Activated naive CD8-positive, alpha-beta T cell treated with anti-CD3 and anti-CD28 coated beads, Interleukin-2, amount 50 U/mL, for 24 hours (primary cell): ENCODE results near the gene REL.

Experiments used
- ATAC-seq: fragments of 150-1000 bp; cut with Tn5 transposase; one replicate; pipeline ENCODE4 v1.10.0; 2021
- DNase-seq: peaks from one replicate; pipeline ENCODE4 v3.0.0; 2021
- H3K27ac Mint-ChIP-seq: one replicate; pipeline ENCODE4 v1.8.0; 2021; ENCODE audit warnings: mild to moderate bottlenecking, mixed read lengths
- H3K27me3 Mint-ChIP-seq: one replicate; pipeline ENCODE4 v1.8.0; 2021; ENCODE audit warnings: mixed read lengths
- H3K36me3 Mint-ChIP-seq: one replicate; pipeline ENCODE4 v1.8.0; 2021; ENCODE audit warnings: low read depth, mixed read lengths
- H3K4me1 Mint-ChIP-seq: one replicate; pipeline ENCODE4 v1.8.0; 2021; ENCODE audit warnings: mixed read lengths
- H3K4me3 Mint-ChIP-seq: one replicate; pipeline ENCODE4 v1.8.0; 2021; ENCODE audit warnings: mild to moderate bottlenecking, moderate library complexity, mixed read lengths
- H3K9me3 Mint-ChIP-seq: one replicate; pipeline ENCODE4 v1.8.0; 2021; ENCODE audit warnings: mixed read lengths

The REL gene

GRCh38 chr2:60957643-60958042, 76.3 kb downstream of the REL start:
- Mint-ChIP-seq H3K4me3 (no peak overlapping the region), H3K27ac (no peak overlapping the region), H3K36me3 (peaks cover 19% of the 10 kb centered on the region), H3K9me3 (no peaks in the 10 kb centered on the region), H3K27me3 (no peaks in the 10 kb centered on the region), H3K4me1 (peaks cover 8% of the 10 kb centered on the region)
- DNase-seq, result no peak
- ATAC-seq, result no peak

- Mint-ChIP-seq H3K36me3 (peaks cover 12% of the 10 kb centered on the region), H3K9me3 (no peaks in the 10 kb centered on the region), H3K4me3 (no peak overlapping the region), H3K27me3 (no peaks in the 10 kb centered on the region), H3K4me1 (peaks cover 8% of the 10 kb centered on the region), H3K27ac (no peak overlapping the region)
- DNase-seq (no peak), ATAC-seq (no peak)
Observed at GRCh38 chr2:60958361-60958760, 77.0 kb downstream of the REL start.

DNA sequence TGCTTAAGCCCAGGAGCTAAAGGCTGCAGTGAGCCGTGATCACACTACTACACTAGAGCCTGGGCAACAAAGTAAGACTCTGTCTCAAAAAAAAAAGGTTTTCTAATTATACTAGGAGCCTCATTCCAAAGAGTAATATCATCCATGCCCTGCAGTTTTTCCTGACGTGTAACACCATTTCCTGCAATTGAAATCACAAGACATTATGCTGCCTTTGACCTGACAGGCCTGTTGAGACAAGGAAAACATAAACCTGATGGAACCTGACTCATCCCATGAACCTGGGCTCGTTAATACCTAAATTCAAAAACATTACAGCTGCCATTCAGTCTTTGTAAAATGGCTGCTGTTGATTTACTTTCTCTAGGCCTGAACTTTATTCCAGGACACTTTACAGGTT, 77.4 kb downstream of the REL start:
- peaks cover 6% of the 10 kb centered on the region for H3K4me1 Mint-ChIP-seq
- no peak for DNase-seq
- no peak overlapping the region for H3K27ac Mint-ChIP-seq
- no peak overlapping the region for H3K4me3 Mint-ChIP-seq
- H3K36me3 Mint-ChIP-seq, result peaks cover 7% of the 10 kb centered on the region
- no peak for ATAC-seq
- no peaks in the 10 kb centered on the region for H3K9me3 Mint-ChIP-seq
- no peaks in the 10 kb centered on the region for H3K27me3 Mint-ChIP-seq

GRCh38 chr2:60959501-60959900, 78.1 kb downstream of the REL start:
- no peaks in the 10 kb centered on the region for H3K27me3 Mint-ChIP-seq
- H3K27ac Mint-ChIP-seq, result no peak overlapping the region
- H3K36me3 Mint-ChIP-seq, result peaks cover 6% of the 10 kb centered on the region

DNA sequence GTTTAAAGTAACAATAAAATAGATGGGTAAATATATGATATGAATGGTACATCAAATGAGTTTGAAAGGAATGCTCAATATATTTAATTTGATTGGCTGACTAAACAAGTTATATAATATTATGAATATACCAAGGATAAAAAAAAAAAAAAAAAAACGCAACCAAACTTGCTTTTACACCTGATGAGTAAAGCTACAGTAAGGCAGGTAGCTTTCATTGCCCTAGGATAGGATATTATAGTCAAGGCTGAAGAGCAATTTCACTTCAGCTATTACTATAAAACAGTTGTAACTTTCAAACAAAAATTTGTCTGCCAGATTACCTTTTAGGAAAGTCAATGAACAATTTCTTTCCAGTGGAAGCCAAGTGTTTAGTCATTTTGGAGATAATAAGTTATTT, 79.3 kb downstream of the REL start:
- Mint-ChIP-seq H3K4me1 (peaks cover 19% of the 10 kb centered on the region), H3K4me3 (no peak overlapping the region), H3K27me3 (no peaks in the 10 kb centered on the region), H3K27ac (no peak overlapping the region), H3K36me3 (peaks cover 8% of the 10 kb centered on the region), H3K9me3 (no peaks in the 10 kb centered on the region)
- ATAC-seq (no peak), DNase-seq (no peak)

More at GRCh38 chr2:60959501-60959900, 78.1 kb downstream of the REL start:
- DNase-seq (no peak), ATAC-seq (no peak)
- H3K4me1 Mint-ChIP-seq, result peaks cover 7% of the 10 kb centered on the region
- no peaks in the 10 kb centered on the region for H3K9me3 Mint-ChIP-seq
- no peak overlapping the region for H3K4me3 Mint-ChIP-seq

DNA sequence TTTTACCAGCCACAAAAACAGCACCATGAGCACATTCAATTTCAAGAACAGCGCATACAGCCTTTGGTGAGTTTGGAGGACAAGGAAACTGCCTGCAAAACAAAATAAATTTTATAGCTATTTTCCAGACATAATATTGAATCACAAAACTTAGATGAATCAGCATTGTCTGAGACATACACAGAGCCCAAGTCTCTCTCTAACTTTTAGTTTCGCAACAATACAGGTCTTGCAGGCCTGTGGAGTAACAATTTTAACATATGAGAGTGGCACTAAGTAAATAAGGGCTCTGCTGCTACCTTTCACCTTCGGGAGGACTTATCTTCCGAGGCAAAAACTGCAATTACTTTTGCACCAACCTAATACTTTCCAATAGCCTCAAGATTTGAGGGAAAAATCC, 80.1 kb downstream of the REL start:
- no peak overlapping the region for H3K27ac Mint-ChIP-seq
- peaks cover 8% of the 10 kb centered on the region for H3K36me3 Mint-ChIP-seq
- H3K4me3 Mint-ChIP-seq, result no peak overlapping the region
- DNase-seq, result no peak
- no peaks in the 10 kb centered on the region for H3K9me3 Mint-ChIP-seq
- no peak for ATAC-seq
- no peaks in the 10 kb centered on the region for H3K27me3 Mint-ChIP-seq
- peaks cover 25% of the 10 kb centered on the region for H3K4me1 Mint-ChIP-seq

DNA sequence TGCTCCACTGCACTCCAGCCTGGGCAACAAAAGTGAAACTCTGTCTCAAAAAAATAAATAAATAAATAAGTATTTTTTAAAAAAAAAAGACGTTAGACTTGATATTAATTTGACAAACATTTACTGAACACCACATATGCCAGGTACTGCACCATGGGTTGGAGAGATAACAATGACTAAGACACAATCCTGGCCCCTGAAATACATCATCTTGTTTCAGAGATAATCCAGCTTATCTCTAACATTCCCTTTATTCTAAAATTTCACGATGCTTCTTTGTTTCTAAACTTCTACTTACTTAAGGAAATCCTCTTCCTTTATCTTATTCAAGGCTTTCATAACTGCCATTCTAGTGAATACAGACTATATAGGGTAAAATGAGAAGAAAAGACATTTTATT, 81.2 kb downstream of the REL start:
- DNase-seq, result no peak
- no peak for ATAC-seq
- no peak overlapping the region for H3K27ac Mint-ChIP-seq
- no peaks in the 10 kb centered on the region for H3K27me3 Mint-ChIP-seq
- H3K4me3 Mint-ChIP-seq, result no peak overlapping the region
- peaks cover 36% of the 10 kb centered on the region for H3K4me1 Mint-ChIP-seq
- peaks cover 8% of the 10 kb centered on the region for H3K36me3 Mint-ChIP-seq
- no peaks in the 10 kb centered on the region for H3K9me3 Mint-ChIP-seq

GRCh38 chr2:60963190-60963589, 81.8 kb downstream of the REL start:
- Mint-ChIP-seq H3K36me3 (peaks cover 8% of the 10 kb centered on the region), H3K4me1 (peaks cover 42% of the 10 kb centered on the region), H3K9me3 (no peaks in the 10 kb centered on the region), H3K27ac (no peak overlapping the region), H3K4me3 (no peak overlapping the region), H3K27me3 (no peaks in the 10 kb centered on the region)
- ATAC-seq, result no peak
- no peak for DNase-seq

DNA sequence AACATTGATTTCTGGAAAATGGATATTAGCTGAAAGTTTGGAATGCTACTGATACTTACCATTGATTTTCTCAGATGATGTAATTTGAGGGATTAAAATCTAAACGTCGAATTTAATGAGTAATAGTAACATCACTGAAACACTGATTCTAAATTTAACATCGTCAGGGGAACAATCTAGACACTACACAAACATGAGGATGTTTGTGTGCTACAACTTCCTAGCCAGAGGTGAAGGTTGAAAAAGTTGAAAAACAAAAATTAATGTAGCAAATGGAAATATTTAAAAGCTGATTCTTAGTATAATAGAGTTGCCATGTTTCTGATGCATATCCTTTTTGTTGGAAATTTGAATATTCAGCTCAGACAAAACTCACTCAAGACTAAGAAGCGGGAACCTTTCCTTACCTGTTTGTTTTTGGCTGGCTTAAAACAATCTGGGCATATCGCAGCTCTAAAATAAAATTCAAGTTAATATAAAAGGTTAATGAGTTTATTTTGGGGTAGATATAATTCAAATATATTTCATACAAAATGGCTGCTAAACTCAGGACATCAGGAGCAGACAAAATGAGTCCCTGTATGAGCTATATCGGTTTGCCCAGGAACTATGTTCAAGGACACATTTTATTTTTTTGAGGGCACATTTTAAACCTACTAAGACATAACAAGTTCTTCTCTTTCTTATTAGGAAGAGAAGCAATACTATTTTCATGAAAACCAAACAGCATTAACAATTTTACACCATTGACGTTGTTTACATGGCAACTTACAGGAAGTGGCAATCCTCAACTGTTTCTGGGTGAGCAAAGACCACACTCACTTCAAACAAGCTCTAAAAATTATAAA, 83.5 kb downstream of the REL start:
- Mint-ChIP-seq H3K27me3 (no peaks in the 10 kb centered on the region), H3K27ac (peak overlapping the region; percentile 38), H3K9me3 (no peaks in the 10 kb centered on the region), H3K36me3 (peaks cover 6% of the 10 kb centered on the region), H3K4me1 (peaks cover 50% of the 10 kb centered on the region), H3K4me3 (no peak overlapping the region)
- DNase-seq, result no peak
- no peak for ATAC-seq

- DNase-seq (no peak), ATAC-seq (no peak)
- H3K36me3 Mint-ChIP-seq, result peaks cover 6% of the 10 kb centered on the region
- H3K4me3 Mint-ChIP-seq, result no peak overlapping the region
- no peaks in the 10 kb centered on the region for H3K9me3 Mint-ChIP-seq
- H3K27me3 Mint-ChIP-seq, result no peaks in the 10 kb centered on the region
- H3K4me1 Mint-ChIP-seq, result peaks cover 50% of the 10 kb centered on the region
- H3K27ac Mint-ChIP-seq, result peak overlapping the region; percentile 38
Observed at GRCh38 chr2:60965499-60965785, 84.1 kb downstream of the REL start.

DNA sequence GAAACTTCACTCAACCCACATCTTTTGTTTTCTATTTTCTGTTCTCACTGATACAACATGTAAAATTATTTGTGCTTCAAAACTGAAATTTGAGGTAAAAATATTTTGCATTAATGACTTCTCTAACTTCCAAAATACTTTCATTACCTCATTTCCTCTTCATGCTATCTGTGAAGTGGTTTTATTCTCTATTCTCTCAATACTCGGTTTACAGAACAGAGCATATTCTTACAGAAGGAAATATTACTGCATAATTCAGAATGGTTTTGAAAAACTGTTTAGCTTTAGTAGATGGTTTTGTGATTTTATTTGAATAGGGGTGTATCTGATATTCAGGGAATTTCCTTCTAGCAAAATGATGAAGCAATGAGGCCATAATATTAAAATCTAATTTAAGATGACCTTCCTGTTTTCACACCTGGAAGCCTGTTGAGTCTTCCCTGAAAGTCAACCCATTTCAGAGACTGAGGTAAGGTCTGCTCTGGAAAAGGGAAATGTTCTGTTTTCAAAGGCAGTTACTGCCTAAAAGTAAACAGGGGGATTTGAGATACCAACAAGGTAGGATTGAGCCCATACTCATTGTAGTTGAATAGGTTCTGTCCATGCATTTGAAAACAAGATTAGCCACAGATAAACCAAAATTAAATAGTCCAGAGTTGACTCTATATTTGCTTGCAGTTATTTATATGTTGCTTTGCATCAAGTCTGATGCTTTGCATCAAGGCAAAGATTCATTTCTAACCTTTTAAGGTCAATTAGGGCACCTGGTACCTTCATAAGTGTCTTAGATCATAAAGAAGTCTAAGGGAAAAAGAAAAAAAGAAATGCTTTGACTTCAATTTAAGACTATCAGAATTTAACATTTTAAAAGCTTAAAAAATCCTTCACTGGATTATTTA, 85.4 kb downstream of the REL start:
- H3K4me1 Mint-ChIP-seq, result peaks cover 57% of the 10 kb centered on the region
- H3K27ac Mint-ChIP-seq, result peak overlapping the region; percentile 39
- no peaks in the 10 kb centered on the region for H3K27me3 Mint-ChIP-seq
- DNase-seq (no peak), ATAC-seq (no peak)
- H3K4me3 Mint-ChIP-seq, result peak overlapping the region; percentile 6
- peaks cover 6% of the 10 kb centered on the region for H3K36me3 Mint-ChIP-seq
- no peaks in the 10 kb centered on the region for H3K9me3 Mint-ChIP-seq

GRCh38 chr2:60972889-60973656, 91.7 kb downstream of the REL start:
- Mint-ChIP-seq H3K4me1 (peaks cover 42% of the 10 kb centered on the region), H3K9me3 (no peaks in the 10 kb centered on the region), H3K27me3 (no peaks in the 10 kb centered on the region), H3K27ac (no peak overlapping the region), H3K36me3 (peaks cover 2% of the 10 kb centered on the region), H3K4me3 (no peak overlapping the region)
- ATAC-seq (no peak), DNase-seq (no peak)

DNA sequence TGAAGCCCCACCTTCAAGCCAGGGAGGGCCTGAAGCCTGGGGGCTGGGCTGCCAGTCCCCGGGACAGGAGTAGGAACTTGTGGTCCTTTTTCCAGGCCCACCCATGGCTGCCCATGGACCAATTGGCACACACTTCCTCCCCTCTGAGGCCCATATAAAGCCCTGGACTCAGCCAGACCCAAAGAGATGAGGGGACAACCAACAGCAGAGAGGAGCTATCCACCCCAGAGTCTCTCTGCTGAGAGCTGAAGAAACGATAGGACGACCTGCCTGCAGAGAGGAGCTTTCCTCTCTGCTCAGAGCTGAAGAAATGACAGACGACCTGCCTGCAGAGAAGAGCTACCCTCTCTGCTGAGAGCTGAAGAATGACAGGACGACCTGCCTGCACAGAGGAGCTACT, 92.3 kb downstream of the REL start:
- H3K27me3 Mint-ChIP-seq, result no peaks in the 10 kb centered on the region
- no peak overlapping the region for H3K27ac Mint-ChIP-seq
- peaks cover 38% of the 10 kb centered on the region for H3K4me1 Mint-ChIP-seq
- H3K9me3 Mint-ChIP-seq, result no peaks in the 10 kb centered on the region
- DNase-seq (no peak), ATAC-seq (no peak)
- no peak overlapping the region for H3K4me3 Mint-ChIP-seq
- peaks cover 2% of the 10 kb centered on the region for H3K36me3 Mint-ChIP-seq

DNA sequence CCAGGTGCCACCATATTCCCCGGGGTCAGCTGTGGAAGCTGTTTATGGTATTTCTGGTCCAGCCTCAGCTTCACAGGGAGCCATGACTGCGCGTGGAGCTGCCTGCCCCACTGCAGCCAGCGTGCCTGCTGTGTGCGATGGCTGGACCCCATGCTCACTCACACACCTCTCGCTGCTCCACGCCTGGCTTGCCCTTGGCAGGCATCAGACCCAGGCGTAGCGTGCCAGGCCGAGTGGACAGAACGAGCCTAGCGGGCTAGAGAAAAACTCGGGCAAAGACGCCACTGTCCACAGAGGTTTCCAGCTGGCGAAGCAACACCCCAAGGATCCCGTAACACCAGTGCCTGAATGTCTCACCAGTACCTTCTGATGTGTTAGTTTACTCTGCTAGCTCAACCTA, 93.3 kb downstream of the REL start:
- DNase-seq (no peak), ATAC-seq (no peak)
- Mint-ChIP-seq H3K36me3 (peaks cover 2% of the 10 kb centered on the region), H3K4me3 (no peak overlapping the region), H3K4me1 (peaks cover 38% of the 10 kb centered on the region), H3K27ac (no peak overlapping the region), H3K27me3 (no peaks in the 10 kb centered on the region), H3K9me3 (no peaks in the 10 kb centered on the region)
